Right kidney (tissue), 9 donors: ENCODE results near the gene KRTAP19-8.

ENCODE experiments used
- DNase-seq: peaks from one replicate; pipeline ENCODE4 v3.0.0-alpha.2; 2016
- long read RNA-seq, 8 donors: transcript quantifications; one replicate each; lab custom pipeline, GENCODE V29; 2026

The KRTAP19-8 gene, protein sequence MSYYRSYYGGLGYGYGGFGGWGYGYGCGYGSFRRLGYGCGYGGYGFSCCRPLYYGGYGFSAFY
- long read RNA-seq, donor 1: 0 reads
- long read RNA-seq, donor 2: 0 reads
- long read RNA-seq, donor 3: 0 reads
- long read RNA-seq, donor 4: 0 reads
- long read RNA-seq, donor 5: 0 reads
- long read RNA-seq, donor 6: 0 reads
- long read RNA-seq, donor 7: 0 reads
- long read RNA-seq, donor 8: 0 reads

DNA sequence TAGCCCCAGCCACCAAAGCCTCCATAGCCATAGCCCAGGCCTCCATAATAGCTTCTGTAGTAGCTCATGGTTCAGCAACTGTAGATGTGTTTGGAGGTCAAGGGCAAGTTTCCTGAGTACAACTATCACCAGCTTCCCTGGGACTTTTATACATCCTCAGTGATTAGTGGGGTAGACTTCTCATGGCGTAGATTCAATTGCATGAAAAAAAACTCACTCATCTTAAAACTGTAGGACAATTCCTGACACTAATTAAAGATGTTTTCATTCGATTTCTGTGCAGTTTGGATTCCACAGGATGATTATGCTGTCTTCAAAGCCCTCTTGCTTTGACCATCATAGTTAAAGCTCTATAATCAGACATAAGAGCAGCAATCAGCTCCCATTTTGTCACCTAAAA, at the start of gene KRTAP19-8:
TSS of gene KRTAP19-8 (minus strand) at position 101 of the 400 bp plus-strand sequence. CDS start at position 68, 33 bp downstream.
- DNase-seq: no peak

- DNase-seq: no peak
These were observed 49.6 kb upstream of the KRTAP19-8 start for GRCh38 chr21:31087639-31088473.

GRCh38 chr21:31084689-31085088, 46.4 kb upstream of the KRTAP19-8 start:
- DNase-seq: no peak

DNA sequence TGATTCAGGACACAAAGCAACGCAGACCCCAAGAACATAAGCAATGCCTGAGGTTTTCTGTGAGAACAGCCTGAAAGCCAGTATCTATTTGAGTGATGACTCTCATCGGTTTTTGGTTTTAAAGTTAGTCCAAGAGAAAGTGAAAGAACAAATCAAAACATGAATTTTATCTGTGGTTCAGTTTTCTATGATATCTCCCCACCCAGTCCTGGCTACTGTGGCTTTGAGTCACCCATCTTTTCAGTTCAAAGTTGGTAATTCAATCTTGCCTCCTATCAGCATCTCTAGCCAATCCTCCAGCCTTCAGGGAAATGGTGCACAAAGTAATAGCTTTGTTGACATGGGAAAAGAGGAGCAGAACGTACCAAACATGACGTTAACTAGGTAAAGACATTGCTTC, 40.5 kb upstream of the KRTAP19-8 start:
- DNase-seq: no peak

DNA sequence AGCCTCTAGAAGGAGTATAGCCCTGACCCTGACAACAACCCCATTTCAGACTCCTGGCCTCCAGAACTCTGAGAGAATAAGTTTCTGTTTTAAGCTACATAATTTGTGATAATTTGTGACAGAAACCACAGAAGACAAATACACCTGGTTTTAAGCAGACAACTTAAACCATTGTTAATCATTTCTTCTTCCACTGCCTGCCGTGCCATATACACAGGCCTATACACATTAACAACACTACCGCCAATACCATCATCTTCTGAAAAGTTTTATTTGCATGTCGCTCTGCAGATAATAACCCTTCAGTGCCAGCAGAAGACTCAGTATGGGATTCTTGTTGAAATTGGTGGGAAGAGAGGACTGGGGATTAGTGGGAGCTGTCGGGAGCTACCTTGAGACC, 39.9 kb upstream of the KRTAP19-8 start:
- DNase-seq: no peak

GRCh38 chr21:31075848-31076247, 37.6 kb upstream of the KRTAP19-8 start:
- DNase-seq: no peak

DNA sequence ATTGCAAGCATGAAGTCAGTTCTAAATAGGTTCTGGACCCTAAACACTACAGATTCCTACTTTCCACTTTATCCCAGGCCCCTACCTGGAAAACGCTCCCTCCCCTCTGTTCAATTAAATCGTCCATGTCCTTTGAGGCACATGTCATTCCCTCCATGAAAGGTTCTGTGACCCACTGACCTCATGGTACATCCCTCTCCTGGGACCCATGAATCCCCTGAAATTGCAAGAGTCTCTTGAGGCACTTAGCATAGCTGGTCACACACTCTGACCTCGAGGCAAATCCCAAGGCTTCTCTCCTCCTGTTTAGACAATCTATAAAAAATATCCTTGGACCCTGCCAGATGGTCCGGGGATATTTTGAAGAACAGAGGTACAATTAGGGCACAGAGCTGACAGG, 34.3 kb upstream of the KRTAP19-8 start:
- no peak for DNase-seq

- DNase-seq: no peak
These were observed 26.5 kb upstream of the KRTAP19-8 start for GRCh38 chr21:31064803-31065202.

- DNase-seq: no peak
These were observed 14.3 kb upstream of the KRTAP19-8 start for GRCh38 chr21:31052489-31053142.

DNA sequence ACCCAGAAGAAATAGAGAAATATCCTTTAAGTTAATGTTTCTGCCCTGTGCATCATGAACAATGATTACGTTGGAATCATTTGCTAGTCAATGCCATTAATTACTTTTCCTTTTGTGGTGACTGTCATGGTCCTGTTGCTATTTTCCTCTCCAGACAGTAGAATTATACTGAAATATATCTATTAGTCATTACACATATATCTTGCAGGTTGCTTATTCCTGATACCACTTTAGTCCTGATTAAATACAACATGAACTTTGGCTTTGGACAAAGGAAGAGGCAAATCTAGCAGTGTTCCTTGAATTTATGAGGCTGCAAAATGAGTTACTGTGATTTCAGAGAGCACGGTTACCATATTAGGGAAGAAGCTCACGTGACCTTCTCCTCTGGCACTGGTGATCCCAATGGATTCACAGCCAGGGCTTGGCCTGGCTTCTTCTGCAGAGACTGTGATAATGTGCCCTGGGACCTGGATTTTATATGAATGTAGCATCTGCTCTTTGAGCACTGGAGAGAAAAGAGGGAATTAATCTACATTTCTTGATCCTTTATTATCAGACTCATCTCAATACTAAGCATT, 12.4 kb upstream of the KRTAP19-8 start:
- DNase-seq: no peak

DNA sequence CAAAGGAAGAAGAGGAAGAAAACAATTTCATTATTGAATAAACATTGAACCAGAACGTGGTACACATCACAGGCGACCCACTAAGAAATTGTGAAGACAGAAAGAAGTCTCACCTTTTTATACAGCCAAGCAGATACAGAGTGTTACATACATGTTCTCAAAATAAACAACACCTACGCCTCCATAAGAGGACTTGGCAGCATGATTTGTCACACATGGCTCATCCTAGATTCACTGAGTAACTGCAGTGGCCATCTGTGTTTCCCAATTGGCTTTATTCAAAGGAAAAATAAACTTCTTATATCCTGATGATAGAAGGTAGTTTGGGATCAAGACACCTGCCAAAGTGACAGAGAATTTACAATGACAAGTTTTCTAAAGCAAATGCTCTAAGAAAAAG, 7.6 kb upstream of the KRTAP19-8 start:
- no peak for DNase-seq

- no peak for DNase-seq
These were observed 5.2 kb upstream of the KRTAP19-8 start for GRCh38 chr21:31043471-31043870.

DNA sequence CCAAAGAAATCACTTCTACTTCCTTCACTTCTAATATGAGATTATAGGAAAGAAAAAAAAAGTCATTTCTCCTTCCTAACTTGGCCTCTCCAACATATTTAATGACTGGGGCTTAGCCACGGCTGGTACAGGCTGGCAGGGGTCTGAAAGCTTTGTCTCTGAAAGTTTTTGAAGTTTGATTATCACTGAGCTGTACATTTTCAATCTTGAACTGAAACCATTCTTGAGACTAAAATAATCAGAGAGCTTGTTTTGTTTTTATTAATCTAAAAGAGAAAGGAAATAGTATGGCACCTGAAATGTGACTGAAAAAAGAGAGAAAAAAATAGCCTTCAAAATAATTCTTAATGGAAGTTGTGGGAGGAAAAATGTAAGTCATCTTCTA, 3.8 kb upstream of the KRTAP19-8 start:
- no peak for DNase-seq

GRCh38 chr21:31041295-31042079, 3.2 kb upstream of the KRTAP19-8 start:
- DNase-seq: no peak

DNA sequence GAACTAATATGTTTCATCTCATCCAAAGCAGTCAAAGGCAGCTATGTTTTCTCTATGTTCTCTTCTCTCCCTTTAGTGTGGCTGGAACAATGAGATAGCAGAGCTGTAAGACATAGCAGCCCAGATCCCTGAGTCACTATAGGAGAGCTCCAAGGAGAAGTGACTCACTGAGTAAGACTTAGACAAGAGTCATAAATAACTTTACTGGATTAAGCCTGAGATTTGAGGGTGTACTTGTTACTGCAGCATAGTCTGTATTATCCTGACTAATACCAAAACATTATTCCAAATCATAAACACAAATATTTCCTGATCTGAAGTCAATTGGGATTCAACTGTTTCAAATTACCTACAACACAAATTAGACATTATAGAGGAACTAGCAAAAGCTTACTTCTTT, 3.9 kb downstream of the KRTAP19-8 start:
- DNase-seq: no peak

- no peak for DNase-seq
These were observed 7.7 kb downstream of the KRTAP19-8 start for GRCh38 chr21:31030367-31031106.

- no peak for DNase-seq
These were observed 14.6 kb downstream of the KRTAP19-8 start for GRCh38 chr21:31023680-31024079.

GRCh38 chr21:31022306-31022705, 16.0 kb downstream of the KRTAP19-8 start:
- no peak for DNase-seq

DNA sequence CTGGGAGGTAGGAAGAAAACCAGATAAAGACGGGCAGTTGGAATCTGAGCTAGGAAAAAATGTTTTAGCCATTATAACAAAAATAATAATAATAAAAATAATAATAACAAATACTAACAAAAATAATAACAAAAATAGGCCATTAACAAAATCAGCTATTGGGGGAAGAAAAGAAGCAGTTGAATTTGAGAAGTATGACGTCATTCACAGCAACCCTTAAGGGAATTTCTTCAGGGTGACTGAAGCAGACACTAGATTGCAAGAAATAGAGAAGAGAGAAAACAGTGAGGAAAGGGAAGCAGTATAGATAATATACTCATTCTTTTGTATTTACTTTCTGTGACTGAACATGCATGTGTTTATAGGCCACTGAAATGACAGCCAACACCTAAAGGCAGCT, 20.0 kb downstream of the KRTAP19-8 start:
- DNase-seq: no peak

DNA sequence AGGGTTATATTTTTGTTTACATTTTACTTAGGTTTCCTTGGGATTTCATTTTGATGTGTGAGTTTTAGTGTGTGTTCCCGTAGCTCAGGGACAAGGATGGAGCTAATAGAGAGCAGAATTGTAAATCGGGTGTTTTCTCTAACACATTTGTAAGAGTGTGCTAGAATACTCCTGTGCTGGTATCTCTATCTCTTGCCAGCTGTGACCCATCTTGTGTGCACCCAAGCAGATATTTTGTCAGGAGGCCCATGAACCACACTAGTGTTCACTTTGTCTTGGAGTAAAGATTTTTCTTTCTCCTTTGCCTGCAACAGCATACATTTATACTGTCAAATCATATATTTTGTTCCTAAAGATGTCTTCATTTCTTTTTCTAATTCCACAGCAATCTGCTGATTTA, 23.4 kb downstream of the KRTAP19-8 start:
- DNase-seq: no peak
